K562 (cell line): Measurements from ENCODE around the gene CCDC17. TPM values are rescaled to one million over a fixed set of nuclear protein-coding genes. Genes with fewer than 3 reads are reported as not detected.

Experiments
- E2F6 ChIP-seq, 2 experiments: IDR thresholded peaks; 2 replicates each; pipeline ENCODE4 v1.6.1; 2011; ENCODE audit warnings: borderline replicate concordance in 1 of 2, control low read depth in 1 of 2, low read depth in 1 of 2, low read length in 1 of 2, mild to moderate bottlenecking in 1 of 2, mixed read lengths in 1 of 2, moderate library complexity in 1 of 2; ENCODE audit not compliant: insufficient read depth in 1 of 2, insufficient read length in 1 of 2, poor library complexity in 1 of 2, severe bottlenecking in 1 of 2; ENCODE audit errors: extremely low read depth in 1 of 2
- GABPB2 ChIP-seq: fragments of 250-450 bp; sonication (Bioruptor Pico); conservative IDR thresholded peaks from 2 replicates; pipeline ENCODE4 v1.5.1; 2021; ENCODE audit warnings: mild to moderate bottlenecking
- HDAC8 ChIP-seq: fragments of 450-650 bp; IDR thresholded peaks from 2 replicates; pipeline ENCODE4 v1.6.1; 2016; ENCODE audit warnings: mild to moderate bottlenecking, missing genetic modification characterization, moderate library complexity, missing compliant biosample characterization
- HEY1 ChIP-seq: fragments of 250-450 bp; sonication (Bioruptor Pico); IDR thresholded peaks from 2 replicates; pipeline ENCODE4 v1.5.0; 2020; ENCODE audit warnings: mild to moderate bottlenecking, moderate library complexity, borderline replicate concordance
- MTA3 ChIP-seq: fragments of 450-650 bp; formaldehyde crosslinking; IDR thresholded peaks from 2 replicates; pipeline ENCODE4 v1.6.1; 2017; ENCODE audit warnings: mild to moderate bottlenecking, borderline replicate concordance
- MXI1 ChIP-seq: IDR thresholded peaks from 2 replicates; pipeline ENCODE4 v1.6.1; 2011; ENCODE audit warnings: low read depth, mild to moderate bottlenecking, improper control_type of control experiment, low read length
- PBX2 ChIP-seq, 2 experiments: IDR thresholded peaks in 1 of 2; conservative IDR thresholded peaks in 1 of 2; 2 replicates each; pipeline ENCODE4 v1.6.1; 2016; ENCODE audit warnings: low read depth in 2 of 2, mild to moderate bottlenecking in 1 of 2, missing compliant biosample characterization in 1 of 2, missing genetic modification characterization in 1 of 2, moderate library complexity in 1 of 2
- PRMT5 ChIP-seq: sonication (generic); formaldehyde crosslinking; IDR thresholded peaks from 2 replicates; pipeline ENCODE4 v1.5.0; 2020; ENCODE audit warnings: missing genetic modification reagents
- SFPQ ChIP-seq: fragments of 200-400 bp; formaldehyde crosslinking; IDR thresholded peaks from 2 replicates; pipeline ENCODE4 v1.6.1; 2017; ENCODE audit warnings: mild to moderate bottlenecking, low read depth, low read length, moderate library complexity
- SMARCB1 ChIP-seq: IDR thresholded peaks from 2 replicates; pipeline ENCODE4 v1.6.1; 2011; ENCODE audit warnings: improper control_type of control experiment, low read depth; ENCODE audit not compliant: insufficient read length
- TRIM25 ChIP-seq: fragments of 450-650 bp; IDR thresholded peaks from 2 replicates; pipeline ENCODE4 v1.7.0; 2016; ENCODE audit warnings: borderline replicate concordance
- ZFP36 ChIP-seq: fragments of 150-350 bp; IDR thresholded peaks from 2 replicates; pipeline ENCODE4 v1.6.1; 2018; ENCODE audit warnings: low read length, low read depth; ENCODE audit not compliant: partially characterized antibody
- ZNF134 ChIP-seq: fragments of 250-450 bp; sonication (Bioruptor Pico); conservative IDR thresholded peaks from 2 replicates; pipeline ENCODE4 v1.4.0; 2020
- ZNF589 ChIP-seq: fragments of 200-800 bp; sonication (Bioruptor generic); IDR thresholded peaks from 2 replicates; pipeline ENCODE4 v1.6.1; 2016; ENCODE audit warnings: low read depth, missing genetic modification characterization, missing compliant biosample characterization
- polyA plus RNA-seq, 8 experiments: library from polyadenylated mRNA; depleted of rRNA in 4 of 8; stranded (reverse) in 5 of 8; unstranded in 3 of 8; fragments of >200 nt; fragmentation: Nextera tagmentation in 2 of 8; fragmentation: Illumina TruSeq in 1 of 8; extraction: Ambion mirVana in 2 of 8; extraction: Trizol in 1 of 8; gene quantifications; 2 replicates each; pipeline versions ENCODE4 v1.2.1 to v1.2.3, GENCODE V29; 2011 to 2014; ENCODE audit warnings: inconsistent platforms in 1 of 8, missing spikeins in 1 of 8
- total RNA-seq, 7 experiments: library from RNA; depleted of rRNA in 6 of 7; stranded (reverse); fragments of >200 nt in 6 of 7; fragmentation: Illumina TruSeq in 2 of 7; extraction: Trizol in 2 of 7; gene quantifications; 2 replicates each; pipeline versions ENCODE4 v1.2.1 to v1.2.3, GENCODE V29; 2011 to 2021; ENCODE audit warnings: low replicate concordance in 1 of 7
- TF ChIP-seq, protein P1 (sequence below): fragments of 450-650 bp; IDR thresholded peaks from 2 replicates; pipeline ENCODE4 v1.6.1; 2017; ENCODE audit warnings: antibody characterized with exemption

CCDC17 gene
- total and polyA plus RNA-seq, 9 of the 15 experiments (the other 6 are each of a cell fraction or from before 2014, with no cell fraction given): 0.20 to 2.4 (median 0.85) TPM

GRCh38 chr1:45583666-45584350 is 40.0 kb downstream of the CCDC17 start, which contains the start of gene NASP (continued):
- TF ChIP-seq E2F6 (IDR thresholded peaks at IDR 0.05; ENCODE audit: borderline replicate concordance in 1 of 2, extremely low read depth in 1 of 2, insufficient read depth in 1 of 2, insufficient read length in 1 of 2, low read depth in 1 of 2, low read length in 1 of 2, poor library complexity in 1 of 2, severe bottlenecking in 1 of 2) (peak in 1 of 2 experiments; percentile 35), MXI1 (peak; percentile 76), MTA3 (peak; percentile 99), SMARCB1 (no peak), SFPQ (no peak), HEY1 (no peak), PBX2 (CRISPR knock-in tag; IDR thresholded peaks at IDR 0.05; ENCODE audit: low read depth) (no peak), PBX2 (tag; conservative IDR thresholded peaks at IDR 0.05; ENCODE audit: low read depth) (no peak), ZNF589 (CRISPR knock-in tag) (no peak), ZNF134 (CRISPR knock-in tag) (no peak), HDAC8 (no peak; the same call in 1 of the 2 replicates), ZFP36 (no peak), TRIM25 (no peak), GABPB2 (CRISPR knock-in tag) (peak; percentile 69; the same call in 1 of the 2 replicates), PRMT5 (0 out of 2 replicates have a peak, but pooled peaks have one; percentile 37)
- TF ChIP-seq, protein P1, sequence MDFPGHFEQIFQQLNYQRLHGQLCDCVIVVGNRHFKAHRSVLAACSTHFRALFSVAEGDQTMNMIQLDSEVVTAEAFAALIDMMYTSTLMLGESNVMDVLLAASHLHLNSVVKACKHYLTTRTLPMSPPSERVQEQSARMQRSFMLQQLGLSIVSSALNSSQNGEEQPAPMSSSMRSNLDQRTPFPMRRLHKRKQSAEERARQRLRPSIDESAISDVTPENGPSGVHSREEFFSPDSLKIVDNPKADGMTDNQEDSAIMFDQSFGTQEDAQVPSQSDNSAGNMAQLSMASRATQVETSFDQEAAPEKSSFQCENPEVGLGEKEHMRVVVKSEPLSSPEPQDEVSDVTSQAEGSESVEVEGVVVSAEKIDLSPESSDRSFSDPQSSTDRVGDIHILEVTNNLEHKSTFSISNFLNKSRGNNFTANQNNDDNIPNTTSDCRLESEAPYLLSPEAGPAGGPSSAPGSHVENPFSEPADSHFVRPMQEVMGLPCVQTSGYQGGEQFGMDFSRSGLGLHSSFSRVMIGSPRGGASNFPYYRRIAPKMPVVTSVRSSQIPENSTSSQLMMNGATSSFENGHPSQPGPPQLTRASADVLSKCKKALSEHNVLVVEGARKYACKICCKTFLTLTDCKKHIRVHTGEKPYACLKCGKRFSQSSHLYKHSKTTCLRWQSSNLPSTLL: no peak
